Skeletal muscle satellite cell (primary cell): ENCODE measurements around the gene LRRC10B.

Experiments
- H3K27me3 ChIP-seq: 2 replicates; pipeline ENCODE4 v1.7.0; 2013; ENCODE audit warnings: low read length; ENCODE audit not compliant: control insufficient read depth, insufficient read depth
- H3K36me3 ChIP-seq: 2 replicates; pipeline ENCODE4 v1.7.0; 2013; ENCODE audit warnings: mild to moderate bottlenecking, control low read depth, low read length; ENCODE audit not compliant: insufficient read depth
- H3K4me1 ChIP-seq: 2 replicates; pipeline ENCODE4 v1.7.0; 2013; ENCODE audit warnings: low read length; ENCODE audit not compliant: control insufficient read depth, insufficient read depth
- H3K4me2 ChIP-seq: 2 replicates; pipeline ENCODE4 v1.7.0; 2013; ENCODE audit warnings: mild to moderate bottlenecking, low read length
- H3K4me3 ChIP-seq: 2 replicates; pipeline ENCODE4 v1.7.0; 2013; ENCODE audit warnings: low read length
- H3K9ac ChIP-seq: 2 replicates; pipeline ENCODE4 v1.7.0; 2013; ENCODE audit warnings: mild to moderate bottlenecking, low read depth, low read length, moderate library complexity
- H3K9me3 ChIP-seq: replicated peaks from 2 replicates; pipeline ENCODE4 v1.7.0; 2013; ENCODE audit warnings: mild to moderate bottlenecking, control low read depth, low read length

Gene LRRC10B

DNA sequence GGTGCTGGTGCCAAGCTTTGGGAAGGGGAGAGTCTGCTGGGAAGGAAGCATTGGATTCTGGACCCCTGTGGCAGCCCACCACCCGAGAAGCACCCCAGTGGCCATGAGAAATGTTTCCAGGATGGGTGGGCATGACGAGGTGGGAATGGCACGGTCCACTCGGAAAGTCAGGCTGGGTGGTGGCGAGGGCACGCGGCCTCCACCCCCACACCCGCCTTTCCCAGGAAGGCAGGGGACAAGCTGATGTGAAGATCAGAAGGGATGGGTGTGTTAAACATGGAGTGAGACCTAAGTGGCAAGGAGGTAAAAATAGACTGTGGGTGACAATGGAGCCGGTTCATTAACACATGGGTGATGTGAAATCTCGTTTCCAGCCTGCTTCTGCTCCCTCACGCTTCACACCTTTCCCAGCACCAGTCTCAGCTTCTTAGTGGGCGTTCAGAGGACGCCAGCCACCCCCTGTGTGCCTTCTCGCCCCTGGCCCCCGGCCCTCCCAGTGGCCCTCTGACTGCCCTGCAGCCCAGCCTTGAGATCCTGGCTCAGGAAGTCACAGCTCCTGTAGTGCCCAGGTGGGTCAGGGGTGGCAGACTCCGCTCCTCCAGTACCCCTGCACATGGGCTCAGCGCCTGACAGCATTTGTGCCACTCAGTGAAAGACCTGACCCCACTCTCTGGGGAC is 27.6 kb downstream of the LRRC10B start:
- Histone ChIP-seq H3K4me3 (no peak overlapping the region), H3K9ac (no peak overlapping the region), H3K27me3 (peaks cover 54% of the 10 kb centered on the region), H3K36me3 (no peaks in the 10 kb centered on the region), H3K4me2 (no peak overlapping the region), H3K9me3 (no peaks in the 10 kb centered on the region), H3K4me1 (peaks cover 4% of the 10 kb centered on the region)

DNA sequence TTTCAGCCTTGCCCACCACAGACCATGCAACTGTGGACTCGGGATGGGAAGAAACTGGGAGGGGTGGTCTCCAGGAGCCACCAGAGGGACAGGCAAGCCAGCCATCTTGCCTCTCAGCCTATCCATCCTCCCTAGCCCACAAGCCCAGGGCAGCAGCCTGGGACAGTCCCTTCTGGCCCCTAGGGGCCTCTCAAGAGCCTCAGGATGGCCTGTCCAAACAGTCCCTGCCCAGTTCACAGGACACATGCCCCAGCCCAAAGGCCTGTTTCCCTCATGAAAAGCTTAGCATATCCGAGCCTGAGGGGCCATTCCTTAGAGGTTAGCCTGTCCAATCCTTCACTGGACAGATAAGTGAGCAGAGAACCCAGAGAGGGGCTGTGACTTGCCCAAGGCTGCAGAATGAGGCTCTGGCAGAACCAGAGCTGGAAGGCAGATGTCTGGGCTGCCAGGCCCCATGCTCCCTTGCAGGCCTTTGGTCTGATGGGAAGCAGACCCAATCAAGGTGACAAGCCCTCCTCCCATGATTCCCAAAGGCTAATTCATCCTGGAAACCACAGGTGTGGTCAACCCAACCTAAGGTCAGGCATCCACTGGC is 28.2 kb downstream of the LRRC10B start:
- Histone ChIP-seq H3K36me3 (no peaks in the 10 kb centered on the region), H3K9ac (no peak overlapping the region), H3K4me3 (no peak overlapping the region), H3K4me2 (no peak overlapping the region), H3K4me1 (peaks cover 10% of the 10 kb centered on the region), H3K27me3 (peaks cover 54% of the 10 kb centered on the region), H3K9me3 (no peaks in the 10 kb centered on the region)

DNA sequence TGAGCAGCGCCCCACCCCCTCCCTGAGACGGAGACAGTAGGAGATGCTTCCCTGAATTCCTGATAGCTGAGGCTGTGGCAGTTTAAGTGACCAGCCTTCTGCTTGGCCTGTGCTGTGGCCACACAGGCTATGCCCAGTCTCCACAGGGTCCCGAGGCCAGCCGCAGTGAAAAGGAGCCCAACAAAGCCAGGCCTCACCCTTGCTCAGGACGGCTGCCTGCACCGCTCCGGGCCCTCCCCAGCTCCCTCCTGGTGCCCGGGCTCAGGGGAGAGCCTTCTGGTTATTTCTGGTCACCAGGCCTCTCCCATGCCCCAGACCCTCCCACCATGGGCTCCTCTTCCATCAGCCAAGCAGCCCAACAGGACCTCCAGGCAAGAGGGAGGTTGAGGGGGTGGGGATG is 28.8 kb downstream of the LRRC10B start:
- no peaks in the 10 kb centered on the region for H3K36me3 ChIP-seq
- H3K4me3 ChIP-seq: no peak overlapping the region
- H3K4me2 ChIP-seq: no peak overlapping the region
- H3K4me1 ChIP-seq: peaks cover 15% of the 10 kb centered on the region
- no peak overlapping the region for H3K9ac ChIP-seq
- peaks cover 54% of the 10 kb centered on the region for H3K27me3 ChIP-seq
- no peaks in the 10 kb centered on the region for H3K9me3 ChIP-seq

DNA sequence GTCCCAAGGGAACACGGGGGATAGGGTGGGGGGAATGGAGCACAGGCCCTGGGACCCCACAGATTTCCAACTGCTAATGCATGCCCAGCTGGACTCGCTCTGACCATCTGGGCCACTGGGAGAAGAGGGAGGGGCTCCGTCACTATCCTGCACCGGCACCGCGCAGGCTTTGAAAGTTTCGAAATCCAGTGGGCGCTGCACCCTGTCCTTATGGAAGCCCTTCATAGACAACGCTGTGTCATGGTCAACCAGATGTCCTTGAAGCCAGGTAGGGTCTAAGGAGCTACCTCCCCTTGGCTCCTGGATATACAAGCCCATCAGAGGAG is 30.1 kb downstream of the LRRC10B start:
- H3K4me2 ChIP-seq: no peak overlapping the region
- peaks cover 46% of the 10 kb centered on the region for H3K27me3 ChIP-seq
- no peaks in the 10 kb centered on the region for H3K36me3 ChIP-seq
- no peak overlapping the region for H3K4me3 ChIP-seq
- peaks cover 27% of the 10 kb centered on the region for H3K4me1 ChIP-seq
- H3K9ac ChIP-seq: no peak overlapping the region
- no peaks in the 10 kb centered on the region for H3K9me3 ChIP-seq

DNA sequence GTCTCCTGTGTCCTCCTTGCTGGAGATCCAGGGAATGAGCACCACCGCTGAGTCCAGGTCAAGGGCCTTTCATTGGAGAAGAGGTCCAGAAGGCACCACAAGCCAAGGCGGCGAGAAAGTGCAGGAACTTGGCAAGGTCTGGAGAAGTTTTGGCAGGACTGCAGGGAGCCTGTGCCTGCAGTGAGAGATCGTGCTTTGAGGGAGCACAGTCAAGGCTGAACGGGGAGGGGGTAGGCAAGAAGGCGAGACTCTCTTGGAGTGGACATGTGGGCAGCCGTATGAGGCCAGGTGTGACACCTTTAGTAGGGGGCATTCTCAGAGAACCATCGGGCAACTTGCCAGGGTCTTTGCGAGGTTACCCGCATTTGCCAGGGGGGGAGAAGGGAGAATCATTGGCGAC is 30.5 kb downstream of the LRRC10B start:
- Histone ChIP-seq H3K4me1 (peaks cover 31% of the 10 kb centered on the region), H3K4me2 (no peak overlapping the region), H3K9ac (no peak overlapping the region), H3K27me3 (peaks cover 42% of the 10 kb centered on the region), H3K36me3 (no peaks in the 10 kb centered on the region), H3K4me3 (no peak overlapping the region), H3K9me3 (no peaks in the 10 kb centered on the region)

DNA sequence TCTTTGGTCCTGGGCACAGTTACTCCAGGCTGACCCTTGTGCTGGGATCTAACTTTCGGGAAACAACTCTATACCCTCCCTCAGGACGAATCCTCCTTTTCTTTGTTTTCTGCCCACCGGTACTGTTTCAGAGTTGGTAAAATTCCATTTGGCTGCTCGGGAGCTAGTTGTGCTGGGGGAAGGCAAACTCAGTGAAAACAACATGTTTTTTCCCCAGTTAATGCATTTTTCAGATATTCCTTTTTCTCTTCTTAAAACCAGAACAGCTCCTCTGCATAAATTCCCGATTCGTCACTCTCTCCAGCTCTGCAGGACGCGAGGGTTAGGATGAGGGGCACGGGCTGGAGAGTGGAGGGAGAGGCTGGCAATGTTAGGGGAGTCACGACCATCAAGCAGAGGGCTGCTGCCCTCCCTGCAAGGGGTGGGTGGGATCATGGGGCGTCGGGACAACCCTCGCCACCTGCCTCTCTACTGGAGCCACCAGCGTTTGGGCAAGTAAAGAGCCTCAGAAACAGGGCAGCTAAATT is 31.3 kb downstream of the LRRC10B start:
- Histone ChIP-seq H3K4me2 (no peak overlapping the region), H3K4me1 (peaks cover 36% of the 10 kb centered on the region), H3K36me3 (no peaks in the 10 kb centered on the region), H3K27me3 (peaks cover 33% of the 10 kb centered on the region), H3K9me3 (no peaks in the 10 kb centered on the region), H3K4me3 (no peak overlapping the region), H3K9ac (no peak overlapping the region)

DNA sequence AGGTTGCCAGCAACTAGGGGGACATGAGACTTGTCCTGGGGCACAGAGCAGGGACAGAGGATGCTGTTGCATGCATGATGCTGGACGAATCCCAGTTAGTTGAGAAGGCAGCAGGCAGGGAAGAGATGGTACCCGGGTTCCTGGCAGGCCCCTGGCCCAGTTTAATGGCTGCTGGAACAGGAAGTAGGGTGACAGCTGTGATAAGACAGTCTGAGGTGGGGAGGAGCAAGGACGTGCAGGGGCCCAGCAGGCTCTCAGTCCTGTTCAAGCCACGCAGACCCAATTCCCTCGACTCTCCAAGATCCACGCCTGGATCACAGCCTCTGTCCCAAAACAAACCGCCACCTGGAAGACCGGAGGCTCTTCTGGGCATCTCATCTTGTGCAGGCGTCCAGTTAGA is 32.0 kb downstream of the LRRC10B start:
- peaks cover 27% of the 10 kb centered on the region for H3K27me3 ChIP-seq
- no peaks in the 10 kb centered on the region for H3K36me3 ChIP-seq
- no peak overlapping the region for H3K9ac ChIP-seq
- H3K4me2 ChIP-seq: no peak overlapping the region
- peaks cover 36% of the 10 kb centered on the region for H3K4me1 ChIP-seq
- no peaks in the 10 kb centered on the region for H3K9me3 ChIP-seq
- no peak overlapping the region for H3K4me3 ChIP-seq

DNA sequence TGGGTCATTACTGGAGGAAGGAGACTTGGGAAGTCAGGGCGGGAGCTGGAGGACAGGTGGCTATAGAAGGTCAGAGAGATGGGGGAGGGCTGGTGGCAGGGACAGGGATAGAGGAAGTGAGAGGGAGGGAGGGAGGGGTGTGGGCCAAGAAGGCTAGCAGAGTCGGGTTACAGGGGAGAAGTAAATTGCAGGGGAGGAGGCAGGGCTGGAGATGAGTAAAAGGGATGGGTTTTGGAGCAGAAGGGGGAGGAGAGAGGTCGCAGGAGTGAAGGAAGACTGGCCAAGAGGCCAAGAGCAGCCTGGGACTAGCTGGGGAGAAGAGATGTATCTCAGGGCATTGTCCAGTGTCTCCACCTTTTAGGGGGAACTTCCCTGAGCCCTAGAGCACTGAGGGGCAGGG is 33.0 kb downstream of the LRRC10B start:
- Histone ChIP-seq H3K36me3 (no peaks in the 10 kb centered on the region), H3K9me3 (no peaks in the 10 kb centered on the region), H3K4me1 (peaks cover 36% of the 10 kb centered on the region), H3K27me3 (peaks cover 19% of the 10 kb centered on the region), H3K4me2 (peak overlapping the region; percentile 69), H3K9ac (no peak overlapping the region), H3K4me3 (peak overlapping the region; percentile 45)

DNA sequence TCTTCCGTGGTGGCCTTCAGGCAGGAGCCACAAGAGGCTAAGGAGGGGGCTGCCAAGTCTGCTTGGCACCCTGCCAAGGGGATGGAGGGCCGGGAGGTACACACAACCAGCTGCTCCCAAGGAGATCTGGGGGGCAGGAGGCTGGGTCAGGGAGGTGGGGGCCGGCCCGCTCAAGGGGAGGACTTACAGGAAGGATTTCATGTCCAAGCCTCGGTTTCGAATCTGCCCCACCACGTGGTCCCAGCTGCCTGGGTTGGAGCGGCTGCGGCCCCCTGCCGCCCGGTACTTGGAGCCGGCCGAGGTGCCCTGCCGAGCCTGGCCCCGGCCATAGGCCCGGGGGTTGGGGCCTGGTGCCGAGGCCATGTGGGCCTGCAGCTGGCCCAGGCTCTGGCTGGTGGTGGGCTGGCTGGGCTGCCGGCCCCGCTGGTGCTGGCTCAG is 33.5 kb downstream of the LRRC10B start:
- Histone ChIP-seq H3K9ac (no peak overlapping the region), H3K4me2 (peak overlapping the region; percentile 69), H3K36me3 (no peaks in the 10 kb centered on the region), H3K4me3 (peak overlapping the region; percentile 45), H3K4me1 (peaks cover 36% of the 10 kb centered on the region), H3K27me3 (peaks cover 19% of the 10 kb centered on the region), H3K9me3 (no peaks in the 10 kb centered on the region)

DNA sequence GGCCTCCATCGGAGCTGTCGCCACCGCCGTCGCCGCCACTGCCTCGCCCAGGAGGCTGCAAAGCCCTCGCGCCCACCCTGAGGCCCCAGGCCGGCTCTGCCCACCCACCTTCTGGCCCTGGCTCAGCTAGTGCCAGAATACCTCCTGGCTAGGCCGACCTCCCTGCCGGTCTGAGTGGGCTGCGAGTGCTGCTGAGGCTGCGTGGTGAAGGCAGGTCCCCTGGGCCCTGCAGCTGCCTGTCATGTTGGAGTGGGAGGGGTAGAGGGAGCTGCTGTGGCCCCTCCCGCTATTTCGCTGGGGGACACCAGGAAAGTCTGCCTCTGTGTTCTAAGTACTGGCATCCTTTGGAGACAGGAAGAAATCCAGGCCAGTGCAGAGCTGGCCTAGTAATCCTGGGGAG is 34.2 kb downstream of the LRRC10B start:
- Histone ChIP-seq H3K9ac (no peak overlapping the region), H3K9me3 (no peaks in the 10 kb centered on the region), H3K27me3 (peaks cover 17% of the 10 kb centered on the region), H3K36me3 (no peaks in the 10 kb centered on the region), H3K4me3 (no peak overlapping the region), H3K4me2 (no peak overlapping the region), H3K4me1 (peaks cover 36% of the 10 kb centered on the region)

DNA sequence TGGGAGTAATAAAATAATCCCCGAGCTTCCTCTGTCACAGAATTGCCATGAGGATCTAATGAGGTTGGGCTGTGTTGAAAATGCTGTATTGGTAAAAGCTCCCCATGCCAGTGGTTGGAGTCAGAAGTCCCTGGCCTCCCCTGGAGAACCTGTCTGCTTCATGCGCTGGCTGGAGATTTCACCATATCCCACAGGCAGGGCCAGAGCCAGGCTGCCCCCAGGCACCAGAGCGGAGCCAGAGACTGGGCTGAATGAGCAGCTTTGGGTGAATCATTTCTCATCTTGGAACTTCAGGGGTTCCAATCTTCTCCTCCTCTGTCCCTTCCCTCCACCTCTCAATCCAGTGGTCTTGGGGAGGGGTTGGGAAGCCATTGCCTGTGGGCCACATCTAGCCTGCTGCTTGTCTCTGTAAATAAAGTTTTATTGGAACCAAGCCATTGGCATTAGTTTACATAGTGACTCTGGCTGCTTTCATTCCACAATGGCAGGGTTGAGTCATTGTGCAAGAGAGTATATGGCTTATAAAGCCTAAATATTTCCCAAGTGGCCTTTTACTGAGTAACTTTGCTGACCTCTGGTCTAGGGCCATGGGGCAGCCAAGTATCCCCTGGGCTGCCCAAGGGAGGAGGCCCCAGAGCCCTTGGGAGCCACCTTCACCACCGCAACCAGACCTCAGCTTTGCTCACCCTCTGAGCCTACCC is 35.2 kb downstream of the LRRC10B start:
- peak overlapping the region; percentile 13 for H3K4me2 ChIP-seq
- H3K9ac ChIP-seq: no peak overlapping the region
- no peaks in the 10 kb centered on the region for H3K36me3 ChIP-seq
- H3K9me3 ChIP-seq: no peaks in the 10 kb centered on the region
- H3K27me3 ChIP-seq: peaks cover 11% of the 10 kb centered on the region
- no peak overlapping the region for H3K4me3 ChIP-seq
- H3K4me1 ChIP-seq: peaks cover 36% of the 10 kb centered on the region
